ENCODE data around the gene FLACC1.

DNA sequence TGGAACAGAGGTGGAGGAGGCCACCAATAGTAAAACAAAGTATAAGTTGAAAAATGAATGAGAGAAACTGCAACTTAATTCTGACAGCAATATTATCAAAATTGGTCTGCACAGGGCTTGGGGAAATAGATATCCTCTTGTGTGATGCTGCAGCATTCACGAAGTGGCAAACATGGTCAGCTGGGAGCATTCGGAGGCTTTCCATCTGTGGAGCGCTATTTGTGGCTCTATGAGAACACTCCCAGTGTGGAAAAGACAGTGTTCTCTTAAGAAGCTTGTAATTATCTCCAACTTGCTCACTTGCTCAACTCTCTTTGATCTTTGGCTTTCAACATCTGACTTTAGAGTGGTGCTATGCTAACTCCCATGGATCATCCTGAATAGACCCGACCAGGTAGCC, 3.1 kb upstream of the FLACC1 start:
- TF ChIP-seq, protein P1, sequence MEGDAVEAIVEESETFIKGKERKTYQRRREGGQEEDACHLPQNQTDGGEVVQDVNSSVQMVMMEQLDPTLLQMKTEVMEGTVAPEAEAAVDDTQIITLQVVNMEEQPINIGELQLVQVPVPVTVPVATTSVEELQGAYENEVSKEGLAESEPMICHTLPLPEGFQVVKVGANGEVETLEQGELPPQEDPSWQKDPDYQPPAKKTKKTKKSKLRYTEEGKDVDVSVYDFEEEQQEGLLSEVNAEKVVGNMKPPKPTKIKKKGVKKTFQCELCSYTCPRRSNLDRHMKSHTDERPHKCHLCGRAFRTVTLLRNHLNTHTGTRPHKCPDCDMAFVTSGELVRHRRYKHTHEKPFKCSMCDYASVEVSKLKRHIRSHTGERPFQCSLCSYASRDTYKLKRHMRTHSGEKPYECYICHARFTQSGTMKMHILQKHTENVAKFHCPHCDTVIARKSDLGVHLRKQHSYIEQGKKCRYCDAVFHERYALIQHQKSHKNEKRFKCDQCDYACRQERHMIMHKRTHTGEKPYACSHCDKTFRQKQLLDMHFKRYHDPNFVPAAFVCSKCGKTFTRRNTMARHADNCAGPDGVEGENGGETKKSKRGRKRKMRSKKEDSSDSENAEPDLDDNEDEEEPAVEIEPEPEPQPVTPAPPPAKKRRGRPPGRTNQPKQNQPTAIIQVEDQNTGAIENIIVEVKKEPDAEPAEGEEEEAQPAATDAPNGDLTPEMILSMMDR (IDR thresholded peaks at IDR 0.05): no peak
- no peak for TF ChIP-seq POLR2A (IDR thresholded peaks at IDR 0.05)
